H9 (cell line): ENCODE data around the gene GABRB3. TPM values are rescaled to one million over a fixed set of nuclear protein-coding genes. Genes with fewer than 3 reads are reported as not detected.

Experiments
- DNase-seq: peaks from one replicate; pipeline ENCODE4 v3.0.0-alpha.2; 2017
- H2AFZ ChIP-seq: one replicate; pipeline ENCODE4 v1.6.1; 2013; ENCODE audit warnings: mild to moderate bottlenecking, low read length, control low read depth, moderate library complexity
- H2AK5ac ChIP-seq: 2 replicates; pipeline ENCODE4 v1.6.1; 2013; ENCODE audit warnings: low read length, control low read depth, mixed read lengths; ENCODE audit not compliant: insufficient read length
- H2BK120ac ChIP-seq: one replicate; pipeline ENCODE4 v1.6.1; 2013; ENCODE audit warnings: low read depth, mild to moderate bottlenecking, low read length, control low read depth, inconsistent platforms; ENCODE audit not compliant: poor library complexity, severe bottlenecking
- H2BK12ac ChIP-seq: 2 replicates; pipeline ENCODE4 v1.6.1; 2013; ENCODE audit warnings: low read length, control low read depth, mixed read lengths, low read depth; ENCODE audit not compliant: insufficient read length
- H2BK15ac ChIP-seq: 2 replicates; pipeline ENCODE4 v1.6.1; 2013; ENCODE audit warnings: low read depth, low read length, control low read depth
- H2BK20ac ChIP-seq: one replicate; pipeline ENCODE4 v1.6.1; 2013; ENCODE audit warnings: low read depth, mild to moderate bottlenecking, low read length, control low read depth, inconsistent platforms; ENCODE audit not compliant: poor library complexity, severe bottlenecking
- H2BK5ac ChIP-seq: 2 replicates; pipeline ENCODE4 v1.6.1; 2013; ENCODE audit warnings: low read length, control low read depth, mixed read lengths; ENCODE audit not compliant: insufficient read length
- H3K14ac ChIP-seq: 2 replicates; pipeline ENCODE4 v1.6.1; 2013; ENCODE audit warnings: low read length, control low read depth; ENCODE audit not compliant: insufficient read depth
- H3K18ac ChIP-seq: 2 replicates; pipeline ENCODE4 v1.6.1; 2013; ENCODE audit warnings: low read depth, mild to moderate bottlenecking, mixed read lengths, low read length, control low read depth; ENCODE audit not compliant: insufficient read length
- H3K23ac ChIP-seq: 2 replicates; pipeline ENCODE4 v1.6.1; 2013; ENCODE audit warnings: low read length, control low read depth, mixed read lengths, low read depth; ENCODE audit not compliant: insufficient read length
- H3K23me2 ChIP-seq: 2 replicates; pipeline ENCODE4 v1.6.1; 2013; ENCODE audit warnings: low read depth, mild to moderate bottlenecking, mixed read lengths, low read length, control low read depth; ENCODE audit not compliant: insufficient read length, poor library complexity, severe bottlenecking
- H3K27ac ChIP-seq: 2 replicates; pipeline ENCODE4 v1.5.1; 2013; ENCODE audit warnings: low read length, control low read depth, mixed read lengths, low read depth; ENCODE audit not compliant: insufficient read length
- H3K27me3 ChIP-seq: 2 replicates; pipeline ENCODE4 v1.6.1; 2013; ENCODE audit warnings: low read length, control low read depth, inconsistent platforms; ENCODE audit not compliant: insufficient read depth
- H3K4ac ChIP-seq: 2 replicates; pipeline ENCODE4 v1.6.1; 2013; ENCODE audit warnings: low read depth, mild to moderate bottlenecking, control low read depth, inconsistent platforms, low read length, moderate library complexity
- H3K4me1 ChIP-seq: 2 replicates; pipeline ENCODE4 v1.6.1; 2013; ENCODE audit warnings: low read length, control low read depth, inconsistent platforms; ENCODE audit not compliant: insufficient read depth
- H3K4me2 ChIP-seq: 2 replicates; pipeline ENCODE4 v1.6.1; 2013; ENCODE audit warnings: low read length, control low read depth, mixed read lengths; ENCODE audit not compliant: insufficient read length, insufficient read depth
- H3K56ac ChIP-seq: 2 replicates; pipeline ENCODE4 v1.6.1; 2013; ENCODE audit warnings: low read depth, mild to moderate bottlenecking, mixed read lengths, low read length, control low read depth; ENCODE audit not compliant: insufficient read length
- H3K79me1 ChIP-seq: 2 replicates; pipeline ENCODE4 v1.6.1; 2013; ENCODE audit warnings: low read depth, mild to moderate bottlenecking, moderate library complexity, low read length, control low read depth, inconsistent platforms; ENCODE audit not compliant: insufficient read depth, poor library complexity, severe bottlenecking
- H3K79me2 ChIP-seq: 2 replicates; pipeline ENCODE4 v1.6.1; 2013; ENCODE audit warnings: low read length, control low read depth, inconsistent platforms; ENCODE audit not compliant: insufficient read depth
- H3K9ac ChIP-seq: 2 replicates; pipeline ENCODE4 v1.6.1; 2013; ENCODE audit warnings: low read length, control low read depth, mixed read lengths; ENCODE audit not compliant: insufficient read length; ENCODE audit errors: extremely low read depth
- H3K9me3 ChIP-seq: one replicate; pipeline ENCODE4 v1.6.1; 2013; ENCODE audit warnings: low read depth, low read length, inconsistent platforms; ENCODE audit not compliant: control insufficient read depth
- H3T11ph ChIP-seq: one replicate; pipeline ENCODE4 v1.6.1; 2013; ENCODE audit warnings: mild to moderate bottlenecking, low read length, control low read depth, inconsistent platforms
- H4K20me1 ChIP-seq: one replicate; pipeline ENCODE4 v1.6.1; 2013; ENCODE audit not compliant: control insufficient read depth, insufficient read length, insufficient read depth
- H4K5ac ChIP-seq: 2 replicates; pipeline ENCODE4 v1.6.1; 2013; ENCODE audit warnings: low read depth, mild to moderate bottlenecking, mixed read lengths, low read length, control low read depth; ENCODE audit not compliant: insufficient read length
- H4K8ac ChIP-seq: replicated peaks from 2 replicates; pipeline ENCODE4 v1.6.1; 2013; ENCODE audit warnings: low read length, control low read depth, mixed read lengths, low read depth; ENCODE audit not compliant: insufficient read length
- H4K91ac ChIP-seq: 2 replicates; pipeline ENCODE4 v1.6.1; 2013; ENCODE audit warnings: low read depth, mild to moderate bottlenecking, moderate library complexity, mixed read lengths, low read length, control low read depth; ENCODE audit not compliant: insufficient read length
- H3K27ac Mint-ChIP-seq, 3 experiments: 2 replicates in 2 of 3; 3 replicates in 1 of 3; pipeline ENCODE4 v1.8.0; 2020 to 2021; ENCODE audit warnings: mixed read lengths in 3 of 3, mild to moderate bottlenecking in 1 of 3, moderate library complexity in 1 of 3
- H3K27me3 Mint-ChIP-seq: 2 replicates; pipeline ENCODE4 v1.8.0; 2021; ENCODE audit warnings: low read depth, mild to moderate bottlenecking, moderate library complexity, mixed read lengths
- H3K36me3 Mint-ChIP-seq, 3 experiments: 2 replicates in 2 of 3; 3 replicates in 1 of 3; pipeline ENCODE4 v1.8.0; 2020 to 2021; ENCODE audit warnings: low read depth in 3 of 3, mixed read lengths in 3 of 3; ENCODE audit not compliant: insufficient read depth in 1 of 3
- H3K4me1 Mint-ChIP-seq, 2 experiments: 2 replicates each; pipeline ENCODE4 v1.8.0; 2020; ENCODE audit warnings: mixed read lengths in 2 of 2
- H3K4me3 Mint-ChIP-seq, 2 experiments: 2 replicates in 1 of 2; 3 replicates in 1 of 2; pipeline ENCODE4 v1.8.0; 2020 to 2021; ENCODE audit warnings: mild to moderate bottlenecking in 2 of 2, mixed read lengths in 2 of 2, moderate library complexity in 1 of 2
- H3K9me3 Mint-ChIP-seq, 2 experiments: 2 replicates in 1 of 2; 3 replicates in 1 of 2; pipeline ENCODE4 v1.8.0; 2020; ENCODE audit warnings: mild to moderate bottlenecking in 2 of 2, mixed read lengths in 2 of 2, moderate library complexity in 1 of 2
- CTCF ChIP-seq: fragments of 200-600 bp; sonication (generic); conservative IDR thresholded peaks from 3 replicates; pipeline ENCODE4 v1.8.0; 2021; ENCODE audit warnings: antibody characterized with exemption, mild to moderate bottlenecking
- WGBS: extraction: QIAGEN DNeasy Blood & Tissue Kit; methylation state at CpG from one replicate; pipeline ENCODE4 v1.1.7; 2013; ENCODE audit warnings: missing lambda C conversion rate, low lambda C conversion rate, mixed read lengths; ENCODE audit not compliant: insufficient read length; ENCODE audit errors: extremely low coverage; 5-methylcytosine and 5-hydroxymethylcytosine counted together
- total RNA-seq: library from RNA; stranded (reverse); gene quantifications from 2 replicates; pipeline ENCODE4 v1.2.1, GENCODE V29; 2021

Gene GABRB3
- total RNA-seq, 1 experiment from 2014 or later = 98.2 TPM

- H3K79me1 ChIP-seq = no peaks in the 10 kb centered on the region
- H4K91ac ChIP-seq = no peak overlapping the region
- H2AK5ac ChIP-seq = no peak overlapping the region
- H4K5ac ChIP-seq = no peak overlapping the region
- TF ChIP-seq CTCF = no peak
- H2BK12ac ChIP-seq = no peak overlapping the region
- H2BK20ac ChIP-seq = no peak overlapping the region
- no peaks in the 10 kb centered on the region for H3K9me3 Mint-ChIP-seq
- DNase-seq = no peak
- no peaks in the 10 kb centered on the region for H3K9me3 ChIP-seq
- H3K36me3 Mint-ChIP-seq = peaks cover 32 to 51% (median 39%) of the 10 kb centered on the region in 3 experiments
- H3K23me2 ChIP-seq = no peaks in the 10 kb centered on the region
- no peak overlapping the region for H3K27ac ChIP-seq
- WGBS = no CpG with 5 or more reads among the region's 3 CpGs
- no peaks in the 10 kb centered on the region; the same call in 1 of the 2 replicates for H3K27me3 Mint-ChIP-seq
- H4K8ac ChIP-seq = no peak overlapping the region
- peaks cover 0 to 3% of the 10 kb centered on the region in 2 experiments; a peak in 3 of 4 replicates for H3K4me1 Mint-ChIP-seq
- H4K20me1 ChIP-seq = no peaks in the 10 kb centered on the region
- H3K18ac ChIP-seq = no peak overlapping the region
- no peak overlapping the region for H2BK120ac ChIP-seq
- peaks cover 2% of the 10 kb centered on the region; the same call in 1 of the 2 replicates for H3K79me2 ChIP-seq
- H3K4me2 ChIP-seq = no peak overlapping the region
- no peak overlapping the region for H3K23ac ChIP-seq
- no peaks in the 10 kb centered on the region for H3K4me1 ChIP-seq
- H3K4ac ChIP-seq = no peak overlapping the region
- no peak overlapping the region for H2BK5ac ChIP-seq
- H3K27me3 ChIP-seq = no peaks in the 10 kb centered on the region
- H2AFZ ChIP-seq = no peak overlapping the region
- no peak overlapping the region for H3K27ac Mint-ChIP-seq
- no peak overlapping the region for H3K56ac ChIP-seq
- no peak overlapping the region for H2BK15ac ChIP-seq
- H3K4me3 Mint-ChIP-seq = no peak overlapping the region
- no peak overlapping the region for H3T11ph ChIP-seq
- no peak overlapping the region for H3K14ac ChIP-seq
- no peak overlapping the region for H3K9ac ChIP-seq
These were observed 222.0 kb downstream of the GABRB3 start for GRCh38 chr15:26550880-26551279.
